NCI-H82 treated with DMSO at 0.1 percent for 48 hours (cell line): Measurements from ENCODE around the gene CHPF2.

ENCODE experiments used
- DNase-seq: peaks from one replicate; lab custom pipeline; 2025; ENCODE audit not compliant: unreplicated experiment; lab: John Stamatoyannopoulos, UW

CHPF2 gene

GRCh38 chr7:151281686-151282085, 49.4 kb downstream of the CHPF2 start:
- no peak for DNase-seq

GRCh38 chr7:151282111-151282510, 49.8 kb downstream of the CHPF2 start:
- no peak for DNase-seq

- DNase-seq: no peak
Observed at GRCh38 chr7:151283302-151283701, 51.0 kb downstream of the CHPF2 start.

- no peak for DNase-seq
Observed at GRCh38 chr7:151286148-151286547, 53.9 kb downstream of the CHPF2 start.
